ENCODE data around the gene LPIN1.
A peak's percentile ranks its signal among the peaks of the same experiment; 100 is the strongest.

Gene LPIN1

DNA sequence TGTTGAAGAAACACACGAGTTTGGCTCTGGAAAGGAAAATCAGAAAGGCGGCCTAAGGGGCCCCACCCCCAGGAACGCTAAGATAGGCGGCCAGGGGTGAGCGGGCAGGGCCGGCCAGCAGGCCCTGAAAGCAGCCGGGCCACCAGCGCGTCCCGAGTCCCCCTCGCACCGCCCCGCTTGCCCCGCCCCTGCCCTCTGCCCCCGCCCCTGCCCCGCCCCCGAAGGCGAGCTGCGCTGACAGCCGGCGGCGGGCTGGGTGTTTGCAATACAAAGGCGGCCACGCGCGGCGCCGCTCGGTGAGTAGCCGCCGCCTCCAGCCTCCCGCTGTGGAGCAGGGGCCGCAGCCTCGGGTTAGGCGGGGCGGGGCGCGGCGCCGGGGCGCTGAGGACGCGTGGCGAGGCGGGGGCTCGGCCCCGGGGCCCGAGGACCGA is at the start of gene LPIN1:
TSS of gene LPIN1 (plus strand) at position 257 of the 431 bp plus-strand sequence. CDS start 18,910 bp downstream, outside the sequence.
- peak; percentile 72 to 74 for DNase-seq (ENCODE audit: low read depth in 2 of 2)

- no peak for DNase-seq (ENCODE audit: low read depth in 2 of 2)
These were observed 49.7 kb upstream of the LPIN1 start for GRCh38 chr2:11696736-11697102.

DNA sequence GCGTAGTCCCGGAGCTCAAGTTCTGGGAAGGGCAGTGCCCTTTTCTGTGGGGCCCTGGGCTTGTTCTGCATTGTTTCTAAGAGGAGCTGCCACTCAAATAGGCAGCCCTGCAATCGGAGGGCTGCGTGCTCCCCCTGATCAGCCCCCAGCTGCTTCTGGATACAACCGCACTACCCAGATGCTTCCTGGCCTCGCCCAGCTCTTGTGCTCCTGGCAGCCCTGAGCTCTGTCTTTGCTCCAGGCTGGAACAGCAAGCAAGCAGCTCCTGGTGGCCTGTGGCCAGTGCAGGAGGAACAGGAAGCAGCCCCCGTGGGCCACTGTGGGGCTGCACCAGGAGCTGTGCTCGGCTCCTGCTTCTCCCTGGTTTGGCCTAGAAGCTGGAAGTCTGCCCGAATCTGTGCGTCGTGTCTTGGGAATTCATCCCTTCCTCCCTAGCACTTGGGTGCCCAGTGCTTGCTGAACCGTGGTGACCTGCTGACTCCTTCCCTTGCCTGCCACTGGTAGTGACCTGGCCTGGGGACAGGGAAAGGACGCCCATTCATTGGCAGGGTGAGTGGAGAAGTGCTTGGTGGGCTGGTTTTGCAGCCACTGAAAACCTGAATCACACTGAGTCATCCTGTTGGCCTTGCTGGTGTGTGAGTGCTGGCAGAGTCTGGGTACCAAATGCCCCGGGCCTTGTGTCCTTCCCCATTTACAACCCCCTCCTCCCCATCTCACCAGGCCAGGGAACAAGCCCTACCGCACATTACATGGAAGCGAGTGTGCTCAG is 49.1 kb upstream of the LPIN1 start:
- no peak for DNase-seq (ENCODE audit: low read depth in 2 of 2)

GRCh38 chr2:11698009-11698922 is 48.2 kb upstream of the LPIN1 start:
- no peak for DNase-seq (ENCODE audit: low read depth in 2 of 2)

DNA sequence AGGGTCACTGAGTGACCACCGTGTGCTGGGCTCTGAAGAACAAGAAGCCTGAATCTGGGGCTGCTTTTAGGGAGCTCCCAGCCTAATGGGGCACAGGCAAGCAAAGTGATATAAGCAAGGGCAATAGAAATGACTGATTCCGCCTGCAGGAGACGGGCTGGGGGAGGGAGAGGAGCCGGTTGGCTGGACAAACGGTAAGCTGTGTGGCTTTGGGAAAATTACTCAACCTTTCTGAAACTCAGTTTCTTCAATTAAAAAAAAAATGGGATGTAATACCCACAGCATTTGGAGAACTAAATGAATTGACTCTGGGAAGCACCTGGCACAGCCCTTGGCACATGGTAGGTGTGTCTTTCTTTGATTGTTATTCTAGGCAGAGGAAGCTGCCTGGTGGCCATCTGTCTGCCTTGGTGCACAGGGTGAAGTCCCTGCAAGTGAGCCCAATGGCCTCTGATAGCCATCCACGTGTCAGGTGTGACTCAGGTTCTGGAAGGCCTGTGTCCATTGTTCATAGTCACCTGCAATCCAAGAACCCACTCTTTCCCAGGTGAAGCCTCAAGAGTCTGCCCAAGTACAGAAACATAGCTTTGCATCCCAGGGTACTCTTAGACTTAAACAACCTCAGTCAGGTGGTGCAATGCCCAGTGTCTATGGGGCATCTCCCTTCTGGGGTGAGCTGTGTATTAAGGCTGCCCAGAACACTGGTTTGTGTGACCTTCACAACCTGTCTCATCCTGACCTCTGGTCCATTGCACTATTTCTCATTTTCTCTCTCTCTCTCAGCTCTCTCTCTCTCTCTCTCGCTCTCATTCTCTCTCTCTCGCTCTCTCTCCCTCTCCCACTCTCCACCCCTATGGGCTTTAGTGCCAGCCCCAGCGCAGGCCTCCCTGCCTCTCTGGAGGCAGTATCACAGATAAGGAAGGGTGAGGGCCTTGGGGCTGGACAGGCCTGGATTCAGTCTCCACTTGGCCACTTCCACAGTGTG is 46.5 kb upstream of the LPIN1 start:
- DNase-seq (ENCODE audit: low read depth in 2 of 2): no peak

- no peak for DNase-seq (ENCODE audit: low read depth in 2 of 2)
These were observed 45.2 kb upstream of the LPIN1 start for GRCh38 chr2:11701206-11701605.

- no peak for DNase-seq (ENCODE audit: low read depth in 2 of 2)
These were observed 44.6 kb upstream of the LPIN1 start for GRCh38 chr2:11701751-11702301.

DNA sequence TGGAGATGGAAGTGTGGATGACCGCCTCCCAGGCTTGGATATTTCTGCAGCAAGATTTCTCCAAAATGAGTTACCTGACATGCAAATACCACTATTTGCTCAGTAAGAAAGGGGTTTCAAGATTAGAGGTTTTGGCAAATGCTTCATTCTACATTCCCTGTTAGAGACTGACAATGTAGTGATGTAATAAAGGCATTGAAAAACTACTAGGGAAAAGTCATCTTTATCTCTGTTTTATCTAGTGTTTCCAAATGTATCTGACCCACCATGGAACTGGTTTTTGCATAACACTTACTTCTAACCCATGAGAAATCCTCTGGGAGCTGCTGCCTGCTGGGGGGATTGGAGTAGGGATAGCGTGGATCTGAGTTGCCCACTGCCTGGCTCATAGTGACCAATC is 43.5 kb upstream of the LPIN1 start:
- DNase-seq (ENCODE audit: low read depth in 2 of 2): no peak

DNA sequence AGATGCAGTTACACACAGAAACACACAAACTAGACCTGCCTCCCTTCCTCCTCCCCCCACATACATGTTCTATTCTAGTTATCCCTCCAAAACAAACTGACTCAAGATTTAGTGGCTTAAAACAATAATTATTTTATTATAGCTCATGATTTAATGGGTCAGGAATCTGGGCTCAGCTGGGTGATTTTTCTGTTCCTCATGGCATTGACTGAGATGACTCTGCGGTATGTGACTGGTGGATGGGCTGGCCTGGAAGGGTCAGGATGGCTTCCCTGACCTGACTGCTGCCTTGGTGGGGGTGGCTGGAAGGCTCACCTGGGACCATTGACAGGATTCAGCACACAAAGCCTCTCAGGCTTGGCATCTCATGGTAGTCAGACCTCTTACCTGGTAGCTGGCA is 42.7 kb upstream of the LPIN1 start:
- no peak for DNase-seq (ENCODE audit: low read depth in 2 of 2)

DNA sequence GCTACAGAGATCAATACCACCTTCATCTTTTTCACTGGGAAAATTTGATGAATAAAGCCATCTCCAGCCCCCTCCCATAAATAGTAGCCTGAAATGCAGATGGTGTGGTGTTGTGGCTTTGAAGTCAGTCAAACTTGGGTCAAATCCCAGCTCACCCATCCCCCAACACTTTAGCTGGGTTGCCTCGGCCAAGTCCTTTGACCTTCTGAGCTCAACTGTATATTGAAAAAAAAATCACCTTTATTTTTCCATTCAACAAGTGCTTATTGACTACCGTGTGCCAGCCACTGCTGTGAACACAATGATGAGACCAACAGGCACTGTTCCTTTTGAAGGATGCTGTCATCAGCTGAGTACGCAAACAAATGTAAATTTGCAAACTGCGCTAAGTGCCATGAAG is 41.4 kb upstream of the LPIN1 start:
- no peak for DNase-seq (ENCODE audit: low read depth in 2 of 2)

DNA sequence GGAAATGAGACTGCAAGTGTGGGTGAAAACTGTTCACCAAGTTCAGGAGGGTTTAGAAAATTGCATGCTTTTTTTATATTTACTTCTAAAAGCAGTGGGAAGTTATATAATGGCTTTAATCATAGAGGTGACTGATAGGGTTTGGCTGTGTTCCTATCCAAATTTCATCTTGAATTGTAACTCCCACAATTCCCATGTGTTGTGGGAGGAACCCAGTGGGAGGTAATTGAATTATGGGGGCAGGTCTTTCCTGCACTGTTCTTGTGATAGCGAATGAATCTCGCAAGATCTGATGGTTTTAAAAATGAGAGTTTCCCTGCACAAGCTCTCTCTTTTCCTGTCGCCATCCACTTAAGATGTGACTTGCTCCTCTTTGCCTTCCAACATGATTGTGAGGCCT is 40.7 kb upstream of the LPIN1 start:
- DNase-seq (ENCODE audit: low read depth in 2 of 2): no peak

GRCh38 chr2:11708106-11708505 is 38.3 kb upstream of the LPIN1 start:
- no peak for DNase-seq (ENCODE audit: low read depth in 2 of 2)

DNA sequence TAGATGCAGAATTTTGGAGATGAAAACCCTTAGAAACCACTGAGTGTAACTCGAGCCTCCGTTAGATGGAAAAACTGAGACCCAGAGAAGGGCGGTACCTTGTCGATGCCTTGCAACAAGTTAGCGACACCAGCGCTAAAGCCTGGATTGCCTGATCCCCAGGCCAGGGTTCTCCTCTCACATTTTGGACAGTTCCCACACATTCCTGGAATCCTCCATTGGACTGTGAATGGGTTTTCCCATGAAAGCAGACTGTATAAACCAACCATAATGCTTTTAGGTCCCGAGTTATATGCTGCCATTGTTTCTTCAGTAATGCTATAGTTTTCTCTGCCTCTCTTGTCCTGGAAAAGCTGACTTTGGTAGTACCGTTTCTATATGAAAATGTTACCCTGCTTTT is 37.1 kb upstream of the LPIN1 start:
- DNase-seq (ENCODE audit: low read depth in 2 of 2): no peak

- no peak for DNase-seq (ENCODE audit: low read depth in 2 of 2)
These were observed 36.2 kb upstream of the LPIN1 start for GRCh38 chr2:11710210-11710609.

DNA sequence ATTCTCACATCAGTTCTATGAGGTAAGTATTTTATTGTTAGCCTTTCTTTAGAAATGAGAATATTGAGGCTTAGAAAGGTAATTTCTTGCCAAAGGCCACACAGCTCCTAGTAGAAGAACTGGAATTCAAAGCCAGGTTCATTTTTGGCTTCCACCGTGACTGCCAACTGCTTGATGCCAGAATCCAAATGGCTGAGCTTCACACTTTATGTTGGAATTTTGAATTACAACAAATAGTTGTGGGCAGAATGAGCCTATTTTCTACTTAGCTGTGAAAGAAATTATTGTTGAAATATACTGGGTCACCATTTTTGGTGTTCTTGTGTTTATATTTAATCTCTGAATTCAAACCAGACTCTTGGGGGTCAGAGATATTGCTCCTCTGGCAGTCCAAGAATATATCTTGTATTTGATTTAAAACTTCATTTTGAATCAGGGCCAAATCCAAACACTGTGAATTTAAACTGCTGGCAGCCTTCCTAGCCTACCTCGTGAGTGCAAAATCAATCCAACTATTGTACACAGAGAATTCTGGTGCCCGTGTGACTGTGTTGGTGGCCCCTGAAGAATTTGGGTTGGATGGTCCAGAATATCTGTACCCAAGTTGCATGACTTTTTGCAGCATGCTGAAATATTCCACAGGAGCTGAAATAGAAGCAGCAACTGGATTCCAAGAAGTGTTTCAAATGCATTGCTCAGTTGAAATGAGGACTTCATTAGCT is 35.6 kb upstream of the LPIN1 start:
- DNase-seq (ENCODE audit: low read depth in 2 of 2): no peak

GRCh38 chr2:11711354-11711716 is 35.1 kb upstream of the LPIN1 start:
- no peak for DNase-seq (ENCODE audit: low read depth in 2 of 2)

GRCh38 chr2:11711751-11712150 is 34.7 kb upstream of the LPIN1 start:
- no peak for DNase-seq (ENCODE audit: low read depth in 2 of 2)

- no peak for DNase-seq (ENCODE audit: low read depth in 2 of 2)
These were observed 33.6 kb upstream of the LPIN1 start for GRCh38 chr2:11712866-11713265.

GRCh38 chr2:11713815-11714214 is 32.6 kb upstream of the LPIN1 start:
- DNase-seq (ENCODE audit: low read depth in 2 of 2): no peak

DNA sequence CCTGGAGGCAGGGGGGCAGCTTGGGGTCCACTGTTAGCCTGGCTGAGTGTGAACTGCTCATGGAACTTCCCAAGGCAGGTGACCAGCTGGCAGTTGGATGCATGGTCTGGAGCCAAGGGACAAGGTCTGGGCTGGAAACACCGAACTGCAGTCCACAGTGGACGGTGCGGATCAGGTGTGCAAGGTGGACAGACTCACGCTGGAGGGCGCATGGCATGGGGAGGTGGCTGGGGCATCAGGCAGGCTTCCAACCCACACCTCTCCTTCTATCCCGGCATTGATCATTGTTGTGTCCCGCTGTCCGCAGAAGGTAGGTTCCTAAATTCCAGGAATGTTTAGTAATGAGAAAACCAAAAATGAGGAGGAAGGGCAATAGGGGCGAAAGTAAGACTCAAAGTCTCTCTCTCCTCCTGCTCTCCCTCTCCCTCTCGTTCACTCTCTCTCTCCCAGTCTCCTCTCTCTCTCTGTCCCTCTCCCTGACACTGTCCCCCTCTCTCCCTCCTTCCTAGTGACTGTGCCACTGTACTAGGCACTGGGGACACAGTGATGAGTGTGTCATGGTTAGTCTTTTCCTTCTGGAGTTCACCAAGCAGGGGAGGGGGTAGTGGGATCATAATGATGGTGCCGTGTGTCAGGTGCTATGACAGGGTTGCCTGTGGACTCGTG is 30.3 kb upstream of the LPIN1 start:
- DNase-seq (ENCODE audit: low read depth in 2 of 2): no peak
